ENCODE measurements around the gene MS4A3. TPM values are rescaled to one million over a fixed set of nuclear protein-coding genes. Genes with fewer than 3 reads are reported as not detected.

MS4A3 gene
- total RNA-seq (2012; rRNA removed) (not detected in 2 replicates), polyA plus RNA-seq (2012; rRNA removed) (not detected in 2 replicates), Bru-seq, nascent RNA (not detected), BruChase-seq, experiment 1, labeled RNA remaining after a 6-hour chase (not detected), BruChase-seq, experiment 2, labeled RNA remaining after a 2-hour chase (not detected)
- polyA plus RNA-seq (2012; cell fraction: cytosol; rRNA removed) = not detected in 2 replicates
- not detected in 2 replicates for polyA plus RNA-seq (2012; cell fraction: nucleus; rRNA removed; ENCODE audit: low replicate concordance)
- long read RNA-seq = 0 reads

GRCh38 chr11:60056349-60056969 lies at the start of gene MS4A3:
Gene MS4A3 (plus strand): TSS chr11:60056665. CDS start chr11:60061161, 4,496 bp downstream.
- no peak within 1 kb of the TSS for H4K91ac ChIP-seq (ENCODE audit: insufficient read depth, low read depth, low read length)
- H2BK5ac ChIP-seq (ENCODE audit: low read depth, low read length, poor library complexity, severe bottlenecking) = no peak within 1 kb of the TSS
- H3K23ac ChIP-seq (ENCODE audit: low read depth, low read length) = no peak within 1 kb of the TSS
- H3K4me2 ChIP-seq (ENCODE audit: low read depth, low read length) = no peak within 1 kb of the TSS
- H4K8ac ChIP-seq (ENCODE audit: low read depth in 2 of 2, low read length in 2 of 2) = no peak within 1 kb of the TSS
- H3K4me3 ChIP-seq (ENCODE audit: insufficient read depth, low read depth, low read length) = no peak within 1 kb of the TSS
- H4K5ac ChIP-seq (ENCODE audit: low read depth, low read length) = no peak within 1 kb of the TSS
- no peaks in the 10 kb centered on the region for H3K9me1 ChIP-seq (ENCODE audit: insufficient read depth, low read length)
- TF ChIP-seq MXI1 (IDR thresholded peaks at IDR 0.05; ENCODE audit: borderline replicate concordance, low read depth, low read length) (no peak), USF2 (IDR thresholded peaks at IDR 0.05; ENCODE audit: low read depth, low read length) (no peak), BHLHE40 (IDR thresholded peaks at IDR 0.05; ENCODE audit: low read depth, low read length) (no peak), POLR2A (IDR thresholded peaks at IDR 0.05; ENCODE audit: low read depth, low read length) (no peak), RAD21 (IDR thresholded peaks at IDR 0.05; ENCODE audit: low read length) (no peak), RFX5 (IDR thresholded peaks at IDR 0.05; ENCODE audit: low read depth, low read length) (no peak), CTCF (conservative IDR thresholded peaks at IDR 0.05; ENCODE audit: low read depth, low read length) (no peak), RCOR1 (IDR thresholded peaks at IDR 0.05; ENCODE audit: insufficient replicate concordance, low read length) (no peak), SMC3 (IDR thresholded peaks at IDR 0.05; ENCODE audit: low read depth, low read length) (no peak), MAZ (IDR thresholded peaks at IDR 0.05; ENCODE audit: borderline replicate concordance, low read depth, low read length) (no peak)
- H2BK15ac ChIP-seq (ENCODE audit: low read depth, low read length) = no peak within 1 kb of the TSS
- no peaks in the 10 kb centered on the region for H3K4me1 ChIP-seq (ENCODE audit: control insufficient read depth, insufficient read depth, low read length)
- DNase-seq (no peak), ATAC-seq (ENCODE audit: low read depth) (no peak)
- H3K18ac ChIP-seq (ENCODE audit: low read depth, low read length) = no peak within 1 kb of the TSS
- dilution Hi-C loops (cut with HindIII; ENCODE audit: low sequenced_read_pairs, unreplicated experiment) = no loop called here
- no peak within 1 kb of the TSS for H2BK120ac ChIP-seq (ENCODE audit: low read depth, low read length)
- H3K27me3 ChIP-seq (ENCODE audit: control insufficient read depth, insufficient read depth, low read length) = no peaks in the 10 kb centered on the region
- no TSS peak for BruUV-seq (replicated peaks)
- no peak within 1 kb of the TSS for H2AK9ac ChIP-seq (replicated peaks; ENCODE audit: low read depth, low read length, poor library complexity)
- H3K14ac ChIP-seq (replicated peaks; ENCODE audit: low read depth, low read length) = no peak within 1 kb of the TSS
- H3K27ac ChIP-seq (ENCODE audit: insufficient read depth, low read length) = no peak within 1 kb of the TSS
- H3K9ac ChIP-seq (ENCODE audit: low read depth, low read length) = no peak within 1 kb of the TSS
- CTCF ChIA-PET = no interaction called here
- H2AK5ac ChIP-seq (ENCODE audit: low read depth, low read length) = no peak within 1 kb of the TSS
- peaks cover 4% of the 10 kb centered on the region for H3K9me3 ChIP-seq (ENCODE audit: control insufficient read depth, insufficient read depth, low read length)
- intact Hi-C loops (cut with micrococcal nuclease) = no loop called here
- H3K36me3 ChIP-seq (ENCODE audit: control insufficient read depth, insufficient read depth, low read length) = no peaks in the 10 kb centered on the region
- H4K20me1 ChIP-seq (ENCODE audit: insufficient read depth, low read length) = no peaks in the 10 kb centered on the region
- POLR2A ChIA-PET (ENCODE audit: unreplicated experiment) = no interaction called here
- no peaks in the 10 kb centered on the region for H3K79me1 ChIP-seq (ENCODE audit: low read depth in 1 of 2, low read length in 2 of 2)
- H2BK20ac ChIP-seq (ENCODE audit: low read depth, low read length) = no peak within 1 kb of the TSS
- H2AFZ ChIP-seq (replicated peaks; ENCODE audit: low read length, poor library complexity) = no peak within 1 kb of the TSS
- H3K56ac ChIP-seq (ENCODE audit: extremely low read depth, insufficient read depth, low read length) = no peak within 1 kb of the TSS
- H3K4ac ChIP-seq (ENCODE audit: low read depth, low read length) = no peak within 1 kb of the TSS
- in situ Hi-C loops (cut with MboI; ENCODE audit: low sequenced_read_pairs) = no loop called here
- no CpG with 5 or more reads among the region's 8 CpGs for WGBS, 2 experiments (ENCODE audit: extremely low coverage in 2 of 2, insufficient read length in 1 of 2)
